H1 (cell line): ENCODE results near the gene ZSCAN10. TPM values are rescaled to one million over a fixed set of nuclear protein-coding genes. Genes with fewer than 3 reads are reported as not detected.
A peak's percentile ranks its signal among the peaks of the same experiment; 100 is the strongest.

ENCODE experiments used
- CBX8 ChIP-seq: fragments of 300-800, 300-1000 bp; sonication (generic); IDR thresholded peaks from 2 replicates; pipeline ENCODE4 v1.7.1; 2016; ENCODE audit warnings: low read depth, low read length, borderline replicate concordance
- CEBPB ChIP-seq: IDR thresholded peaks from 2 replicates; pipeline ENCODE4 v1.6.1; 2012; ENCODE audit warnings: low read depth, low read length
- CHD2 ChIP-seq: IDR thresholded peaks from 2 replicates; pipeline ENCODE4 v1.6.1; 2012; ENCODE audit warnings: low read length, improper control_type of control experiment
- CREB1 ChIP-seq: IDR thresholded peaks from 2 replicates; pipeline ENCODE4 v1.6.1; 2012; ENCODE audit warnings: inconsistent platforms
- EZH2 ChIP-seq: fragments of 200-600 bp; sonication (generic); IDR thresholded peaks from 2 replicates; pipeline ENCODE4 v1.7.1; 2012; ENCODE audit warnings: low read depth, mild to moderate bottlenecking, moderate library complexity, low read length, inconsistent platforms; ENCODE audit not compliant: severe bottlenecking
- GTF2F1 ChIP-seq: IDR thresholded peaks from 2 replicates; pipeline ENCODE4 v1.6.1; 2012; ENCODE audit warnings: low read depth, low read length, improper control_type of control experiment, borderline replicate concordance
- HDAC6 ChIP-seq: IDR thresholded peaks from one replicate; pipeline ENCODE4 v1.7.1; 2012; ENCODE audit warnings: low read depth, mild to moderate bottlenecking, inconsistent platforms, low read length, moderate library complexity
- JUN ChIP-seq: IDR thresholded peaks from 2 replicates; pipeline ENCODE4 v1.6.1; 2011; ENCODE audit warnings: low read depth, mild to moderate bottlenecking, improper control_type of control experiment, low read length
- KDM5A ChIP-seq: fragments of 200-600 bp; IDR thresholded peaks from 2 replicates; pipeline ENCODE4 v1.7.1; 2012; ENCODE audit warnings: mild to moderate bottlenecking, low read length, inconsistent platforms, mixed read lengths
- MAFK ChIP-seq: IDR thresholded peaks from 2 replicates; pipeline ENCODE4 v1.6.1; 2012; ENCODE audit warnings: low read depth, mild to moderate bottlenecking, improper control_type of control experiment, low read length
- PHF8 ChIP-seq: fragments of 200-600 bp; sonication (generic); conservative IDR thresholded peaks from 2 replicates; pipeline ENCODE4 v1.7.1; 2012; ENCODE audit warnings: low read depth, mild to moderate bottlenecking, inconsistent platforms, low read length, moderate library complexity
- RFX5 ChIP-seq: IDR thresholded peaks from 2 replicates; pipeline ENCODE4 v1.6.1; 2011; ENCODE audit warnings: low read depth, low read length, improper control_type of control experiment, borderline replicate concordance
- SAP30 ChIP-seq: fragments of 300-600 bp; sonication (generic); IDR thresholded peaks from 2 replicates; pipeline ENCODE4 v1.7.1; 2012; ENCODE audit warnings: low read length, moderate library complexity, mild to moderate bottlenecking, inconsistent platforms; ENCODE audit not compliant: insufficient read depth, insufficient replicate concordance
- SIN3A ChIP-seq, 2 experiments: IDR thresholded peaks in 1 of 2; conservative IDR thresholded peaks in 1 of 2; 2 replicates each; pipeline ENCODE4 v1.6.1; 2011 to 2012; ENCODE audit warnings: low read length in 2 of 2, improper control_type of control experiment in 1 of 2, low read depth in 1 of 2, mild to moderate bottlenecking in 1 of 2
- SP2 ChIP-seq: IDR thresholded peaks from 2 replicates; pipeline ENCODE4 v1.6.1; 2012; ENCODE audit warnings: mild to moderate bottlenecking, low read length, inconsistent platforms
- SP4 ChIP-seq: IDR thresholded peaks from 2 replicates; pipeline ENCODE4 v1.6.1; 2012; ENCODE audit warnings: low read length, inconsistent platforms
- SRF ChIP-seq: IDR thresholded peaks from 2 replicates; pipeline ENCODE4 v1.6.1; 2011; ENCODE audit warnings: mild to moderate bottlenecking, low read depth, low read length, moderate library complexity
- SUZ12 ChIP-seq: fragments of 200-600 bp; sonication (generic); IDR thresholded peaks from 2 replicates; pipeline ENCODE4 v1.6.1; 2012; ENCODE audit warnings: mild to moderate bottlenecking, inconsistent platforms, low read length, moderate library complexity, mixed read lengths
- TAF1 ChIP-seq: IDR thresholded peaks from 2 replicates; pipeline ENCODE4 v1.6.1; 2011; ENCODE audit warnings: mild to moderate bottlenecking, low read depth, low read length
- TAF7 ChIP-seq: optimal IDR thresholded peaks from 2 replicates; pipeline ENCODE3; 2011; ENCODE audit warnings: low read depth, mild to moderate bottlenecking, inconsistent platforms, low read length, moderate library complexity, borderline replicate concordance
- TCF12 ChIP-seq: IDR thresholded peaks from 2 replicates; pipeline ENCODE4 v1.6.1; 2011; ENCODE audit warnings: low read depth, mild to moderate bottlenecking, low read length
- TEAD4 ChIP-seq: IDR thresholded peaks from 2 replicates; pipeline ENCODE4 v1.6.1; 2012; ENCODE audit warnings: low read depth, low read length, inconsistent platforms, mixed read lengths
- YY1 ChIP-seq: IDR thresholded peaks from 2 replicates; pipeline ENCODE4 v1.6.1; 2011; ENCODE audit warnings: low read depth, mild to moderate bottlenecking, low read length
- ZNF274 ChIP-seq: IDR thresholded peaks from 2 replicates; pipeline ENCODE4 v1.7.0; 2012; ENCODE audit warnings: low read length, borderline replicate concordance; ENCODE audit errors: extremely low read depth
- polyA plus RNA-seq, 7 experiments: library from polyadenylated mRNA; depleted of rRNA in 3 of 7; stranded (reverse) in 5 of 7; unstranded in 2 of 7; fragments of >200 nt in 5 of 7; fragments of 200-250 nt in 2 of 7; gene quantifications; 1 replicate in 5 of 7; 2 replicates in 1 of 7; 4 replicates in 1 of 7; pipeline versions ENCODE4 v1.2.1 to v1.2.3, GENCODE V29; 2011 to 2013; ENCODE audit warnings: missing spikeins in 2 of 7, mixed read lengths in 2 of 7
- total RNA-seq: library from RNA; stranded (reverse); fragmentation: NEBNext Ultra II Directional; extraction: Animal tissue kit (Norgen Biotek cat#: 25700); gene quantifications from 2 replicates; pipeline ENCODE4 v1.2.1, GENCODE V29; 2021
- TF ChIP-seq, protein P1 (sequence below): IDR thresholded peaks from 2 replicates; pipeline ENCODE4 v1.6.1; 2012; ENCODE audit warnings: inconsistent platforms

The ZSCAN10 gene
- total and polyA plus RNA-seq, 2 of the 8 experiments (the other 6 are each of a cell fraction or from before 2014, with no cell fraction given): 209 to 314 TPM

- TF ChIP-seq TAF1 (0 out of 2 replicates have a peak, but pooled peaks have one; percentile 29), JUN (no peak), CREB1 (no peak), GTF2F1 (no peak), HDAC6 (no peak), SAP30 (no peak), CBX8 (no peak), RFX5 (no peak), MAFK (no peak), SP2 (no peak), TCF12 (no peak), YY1 (no peak), SIN3A (conservative IDR thresholded peaks at IDR 0.05 in 1 of 2, IDR thresholded peaks at IDR 0.05 in 1 of 2; ENCODE audit: low read depth in 1 of 2, low read length in 2 of 2) (peak in 1 of 2 experiments; percentile 38; a peak in 1 of 4 replicates), TEAD4 (no peak), CEBPB (no peak), SP4 (no peak), SUZ12 (no peak), CHD2 (no peak), EZH2 (no peak), KDM5A (no peak), SRF (no peak), PHF8 (peak; percentile 37; the same call in 1 of the 2 replicates), TAF7 (no peak), ZNF274 (no peak)
- TF ChIP-seq, protein P1, sequence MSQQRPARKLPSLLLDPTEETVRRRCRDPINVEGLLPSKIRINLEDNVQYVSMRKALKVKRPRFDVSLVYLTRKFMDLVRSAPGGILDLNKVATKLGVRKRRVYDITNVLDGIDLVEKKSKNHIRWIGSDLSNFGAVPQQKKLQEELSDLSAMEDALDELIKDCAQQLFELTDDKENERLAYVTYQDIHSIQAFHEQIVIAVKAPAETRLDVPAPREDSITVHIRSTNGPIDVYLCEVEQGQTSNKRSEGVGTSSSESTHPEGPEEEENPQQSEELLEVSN: no peak
These were observed 53.1 kb downstream of the ZSCAN10 start, which contains the start of gene MMP25 (continued) for GRCh38 chr16:3045758-3046640.
